Stomach smooth muscle (tissue), 2 donors: Measurements from ENCODE around the gene ARL8A.
"Not testable (repeated sequence)": the region's sequence is repeated elsewhere in the genome, so short reads cannot be mapped to it uniquely, and the experiment has no call there.

Experiments
- H3K27ac ChIP-seq: one replicate; pipeline ENCODE4 v1.7.0; 2013; ENCODE audit warnings: mild to moderate bottlenecking, low read length, inconsistent platforms
- H3K27me3 ChIP-seq, 2 donors: one replicate each; pipeline ENCODE4 v1.7.0; 2013; ENCODE audit warnings: low read length in 2 of 2; ENCODE audit not compliant: insufficient read depth in 2 of 2, control insufficient read depth in 1 of 2
- H3K36me3 ChIP-seq, 2 donors: one replicate each; pipeline ENCODE4 v1.7.0; 2013; ENCODE audit warnings: low read length in 2 of 2; ENCODE audit not compliant: control insufficient read depth in 2 of 2, insufficient read depth in 2 of 2
- H3K4me1 ChIP-seq: one replicate; pipeline ENCODE4 v1.7.0; 2013; ENCODE audit warnings: low read length; ENCODE audit not compliant: control insufficient read depth, insufficient read depth
- H3K4me3 ChIP-seq, 2 donors: one replicate each; pipeline ENCODE4 v1.7.0; 2013; ENCODE audit warnings: low read length in 2 of 2
- H3K9ac ChIP-seq, 2 donors: one replicate each; pipeline ENCODE4 v1.7.0; 2013; ENCODE audit warnings: low read length in 2 of 2, mild to moderate bottlenecking in 1 of 2
- H3K9me3 ChIP-seq, 2 donors: one replicate each; pipeline ENCODE4 v1.7.0; 2013; ENCODE audit warnings: low read length in 2 of 2; ENCODE audit not compliant: control insufficient read depth in 2 of 2
- donor health status: healthy.
- donor health status: Pancreatic carcinoma.

ARL8A gene

DNA sequence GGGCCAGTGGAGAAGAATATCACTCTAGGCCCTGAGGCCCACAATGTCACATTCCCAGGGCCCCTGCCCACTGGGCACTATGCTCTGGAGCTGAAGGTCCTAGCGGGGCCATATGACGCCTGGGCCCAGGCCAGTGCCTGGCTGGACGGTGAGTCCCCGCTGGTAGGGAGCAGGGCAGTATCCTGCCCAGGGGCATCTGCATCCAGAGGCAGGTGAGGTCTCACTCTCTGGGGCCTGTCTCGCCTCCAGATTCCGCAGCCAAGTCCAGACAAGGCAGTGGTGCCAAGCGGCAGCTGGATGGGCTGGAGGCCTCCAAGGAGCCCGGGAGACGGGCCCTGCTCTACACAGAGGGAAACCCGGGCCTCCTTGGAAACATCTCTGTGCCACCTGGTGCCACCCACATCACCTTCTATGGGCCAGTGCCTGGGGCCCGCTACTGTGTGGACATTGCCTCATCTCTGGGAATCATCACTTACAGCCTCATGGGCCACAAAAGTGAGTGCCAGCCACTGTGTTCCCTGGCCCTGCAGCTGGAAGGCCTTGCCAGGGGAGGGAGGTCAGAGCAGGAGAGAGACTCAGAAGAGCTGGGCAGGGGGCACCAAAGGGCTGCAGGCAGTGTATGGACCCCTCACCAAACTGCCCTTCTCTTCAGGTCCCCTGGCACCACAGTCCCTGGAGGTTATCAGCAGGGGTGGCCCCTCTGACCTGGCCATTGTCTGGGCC lies 26.9 kb upstream of the ARL8A start:
- no peaks in the 10 kb centered on the region for H3K27me3 ChIP-seq
- no peaks in the 10 kb centered on the region for H3K9me3 ChIP-seq
- H3K4me3 ChIP-seq = no peak overlapping the region
- H3K9ac ChIP-seq = no peak overlapping the region
- no peak overlapping the region for H3K27ac ChIP-seq
- H3K36me3 ChIP-seq = no peaks in the 10 kb centered on the region
- peaks cover 3% of the 10 kb centered on the region for H3K4me1 ChIP-seq

- Histone ChIP-seq H3K27ac (no peak overlapping the region), H3K27me3 (no peaks in the 10 kb centered on the region), H3K4me3 (no peak overlapping the region), H3K4me1 (peaks cover 3% of the 10 kb centered on the region), H3K9ac (no peak overlapping the region), H3K9me3 (no peaks in the 10 kb centered on the region), H3K36me3 (no peaks in the 10 kb centered on the region)
These were observed 26.2 kb upstream of the ARL8A start for GRCh38 chr1:202170726-202171125.

DNA sequence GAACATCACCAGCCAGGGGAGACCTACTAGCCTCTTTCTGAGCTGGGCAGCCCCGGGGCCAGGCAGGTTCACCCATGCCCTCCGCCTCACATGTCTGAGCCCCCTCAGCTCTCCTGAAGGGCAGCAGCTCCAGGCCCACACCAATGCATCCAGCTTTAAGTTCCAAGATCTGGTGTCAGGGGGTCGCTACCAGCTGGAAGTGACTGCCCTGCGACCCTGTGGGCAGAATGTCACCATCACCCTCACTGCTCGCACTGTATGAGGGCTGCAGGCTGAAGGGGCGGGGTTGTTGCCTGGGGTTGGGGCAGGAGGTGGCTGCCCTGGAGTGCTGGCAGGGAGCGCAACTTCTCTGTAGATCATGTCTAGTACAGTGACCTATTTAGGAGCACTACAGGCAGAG lies 24.3 kb upstream of the ARL8A start:
- H3K9me3 ChIP-seq = no peaks in the 10 kb centered on the region
- no peaks in the 10 kb centered on the region for H3K27me3 ChIP-seq
- peaks cover 3% of the 10 kb centered on the region for H3K4me1 ChIP-seq
- H3K27ac ChIP-seq = no peak overlapping the region
- no peaks in the 10 kb centered on the region for H3K36me3 ChIP-seq
- no peak overlapping the region for H3K9ac ChIP-seq
- no peak overlapping the region for H3K4me3 ChIP-seq

DNA sequence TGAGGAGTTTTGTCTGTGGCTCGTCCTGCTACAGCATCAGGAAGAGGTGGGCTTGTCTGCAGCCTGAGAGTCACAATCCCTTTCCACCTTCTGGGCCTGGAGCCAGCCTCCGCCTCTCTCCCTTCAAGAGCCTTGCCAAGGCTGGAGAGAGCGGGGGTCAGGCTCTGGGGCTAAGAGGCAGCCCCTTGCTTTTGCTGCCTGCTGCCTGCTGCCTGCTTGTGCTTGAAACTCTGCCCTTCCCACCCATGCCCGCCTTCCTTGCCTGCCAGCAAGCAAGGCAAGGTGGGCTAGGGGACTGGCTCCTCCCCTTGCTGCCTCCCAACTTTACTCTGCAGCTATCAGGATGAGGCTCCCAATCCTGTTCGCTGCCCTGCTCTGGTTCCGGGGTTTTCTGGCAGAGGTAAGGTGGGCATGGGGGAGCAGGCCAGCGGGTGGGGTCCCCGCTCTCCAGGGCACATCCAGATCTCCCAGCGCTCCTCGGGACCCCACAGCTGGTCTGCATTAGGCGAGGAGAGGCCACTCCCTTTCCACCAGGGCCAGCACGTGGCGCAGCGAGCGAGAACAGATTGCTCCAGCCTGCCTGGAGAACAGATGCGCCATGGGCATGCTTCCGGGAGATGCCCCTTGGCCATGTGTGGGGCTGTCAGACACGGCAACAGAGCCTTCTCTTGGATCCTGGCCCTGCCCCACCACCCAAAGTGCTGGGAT lies 23.3 kb upstream of the ARL8A start:
- Histone ChIP-seq H3K27ac (no peak overlapping the region), H3K9ac (no peak overlapping the region)

DNA sequence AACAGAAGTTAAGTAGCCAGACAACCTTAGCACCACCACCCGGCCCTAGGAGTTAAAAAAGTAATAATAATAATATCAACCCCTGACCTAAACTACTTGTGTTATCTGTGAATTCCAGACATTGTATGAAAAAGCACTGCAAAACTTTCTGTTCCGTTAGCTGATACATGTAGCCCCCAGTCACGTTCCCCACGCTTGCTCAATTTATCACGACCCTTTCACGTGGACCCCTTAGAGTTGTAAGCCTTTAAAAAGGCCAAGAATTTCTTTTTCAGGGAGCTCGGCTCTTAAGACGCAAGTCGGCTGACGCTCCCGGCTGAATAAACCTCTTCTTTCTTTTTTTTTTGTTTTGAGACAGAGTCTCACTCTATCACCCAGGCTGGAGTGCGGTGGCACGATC lies 22.5 kb upstream of the ARL8A start:
- not testable (repeated sequence) for H3K9ac ChIP-seq, H3K27me3 ChIP-seq, H3K27ac ChIP-seq, H3K4me3 ChIP-seq, H3K36me3 ChIP-seq, H3K9me3 ChIP-seq, H3K4me1 ChIP-seq

More for the DNA sequence above, 23.3 kb upstream of the ARL8A start:
- no peak overlapping the region for H3K4me3 ChIP-seq
- peaks cover 3% of the 10 kb centered on the region for H3K4me1 ChIP-seq
- no peaks in the 10 kb centered on the region for H3K36me3 ChIP-seq
- no peaks in the 10 kb centered on the region for H3K9me3 ChIP-seq
- peaks cover 0 to 2% of the 10 kb centered on the region in 2 donors for H3K27me3 ChIP-seq

- Histone ChIP-seq H3K36me3 (no peaks in the 10 kb centered on the region), H3K9ac (no peak overlapping the region), H3K4me3 (no peak overlapping the region)
These were observed 21.7 kb upstream of the ARL8A start for GRCh38 chr1:202165942-202166843.

GRCh38 chr1:202165267-202165941 lies 20.9 kb upstream of the ARL8A start:
- no peak overlapping the region for H3K4me3 ChIP-seq
- H3K9ac ChIP-seq = no peak overlapping the region
- peaks cover 0 to 2% of the 10 kb centered on the region in 2 donors for H3K27me3 ChIP-seq
- H3K36me3 ChIP-seq = no peaks in the 10 kb centered on the region
- H3K4me1 ChIP-seq = peaks cover 3% of the 10 kb centered on the region
- H3K27ac ChIP-seq = no peak overlapping the region
- H3K9me3 ChIP-seq = no peaks in the 10 kb centered on the region

More at GRCh38 chr1:202165942-202166843, 21.7 kb upstream of the ARL8A start:
- no peaks in the 10 kb centered on the region for H3K9me3 ChIP-seq
- peaks cover 0 to 2% of the 10 kb centered on the region in 2 donors for H3K27me3 ChIP-seq
- no peak overlapping the region for H3K27ac ChIP-seq
- peaks cover 3% of the 10 kb centered on the region for H3K4me1 ChIP-seq

- Histone ChIP-seq H3K4me1 (peaks cover 3% of the 10 kb centered on the region), H3K36me3 (no peaks in the 10 kb centered on the region), H3K9ac (no peak overlapping the region)
These were observed 19.9 kb upstream of the ARL8A start for GRCh38 chr1:202164271-202165037.

GRCh38 chr1:202163281-202164270 lies 19.0 kb upstream of the ARL8A start:
- Histone ChIP-seq H3K4me1 (peaks cover 3% of the 10 kb centered on the region), H3K27me3 (peaks cover 0 to 2% of the 10 kb centered on the region in 2 donors), H3K4me3 (no peak overlapping the region), H3K36me3 (no peaks in the 10 kb centered on the region), H3K9ac (no peak overlapping the region), H3K27ac (no peak overlapping the region), H3K9me3 (no peaks in the 10 kb centered on the region)

More at GRCh38 chr1:202164271-202165037, 19.9 kb upstream of the ARL8A start:
- no peaks in the 10 kb centered on the region for H3K9me3 ChIP-seq
- H3K4me3 ChIP-seq = no peak overlapping the region
- no peak overlapping the region for H3K27ac ChIP-seq
- peaks cover 0 to 2% of the 10 kb centered on the region in 2 donors for H3K27me3 ChIP-seq
